Hepatocyte (in vitro differentiated cells): ENCODE data around the gene PIM3. TPM values are rescaled to one million over a fixed set of nuclear protein-coding genes. Genes with fewer than 3 reads are reported as not detected.
A peak's percentile ranks its signal among the peaks of the same experiment; 100 is the strongest.

Experiments used
- DNase-seq: peaks from one replicate; pipeline ENCODE4 v3.0.0-alpha.2; 2016; ENCODE audit warnings: low spot score
- H2AFZ ChIP-seq: fragments of 200-600 bp; sonication (generic); 2 replicates; pipeline ENCODE4 v1.6.0; 2016; ENCODE audit warnings: antibody characterized with exemption, mild to moderate bottlenecking
- H3K27ac ChIP-seq: fragments of 200-600 bp; sonication (generic); 2 replicates; pipeline ENCODE4 v1.5.1; 2016; ENCODE audit warnings: mild to moderate bottlenecking
- H3K27me3 ChIP-seq: fragments of 200-600 bp; sonication (generic); 2 replicates; pipeline ENCODE4 v1.6.1; 2016
- H3K36me3 ChIP-seq: fragments of 200-600 bp; sonication (generic); replicated peaks from 2 replicates; pipeline ENCODE4 v1.5.1; 2016; ENCODE audit warnings: low read depth; ENCODE audit not compliant: insufficient read depth
- H3K4me1 ChIP-seq: fragments of 200-600 bp; sonication (generic); 2 replicates; pipeline ENCODE4 v1.5.1; 2016; ENCODE audit warnings: mild to moderate bottlenecking, moderate library complexity; ENCODE audit not compliant: insufficient read depth
- H3K4me2 ChIP-seq: fragments of 200-600 bp; sonication (generic); 2 replicates; pipeline ENCODE4 v1.6.0; 2016
- H3K4me3 ChIP-seq: fragments of 200-600 bp; sonication (generic); 2 replicates; pipeline ENCODE4 v1.5.1; 2016; ENCODE audit warnings: mild to moderate bottlenecking
- H3K79me2 ChIP-seq: fragments of 200-600 bp; sonication (generic); 2 replicates; pipeline ENCODE4 v1.6.0; 2017; ENCODE audit warnings: mild to moderate bottlenecking
- H3K9me2 ChIP-seq: fragments of 200-600 bp; sonication (generic); replicated peaks from 2 replicates; pipeline ENCODE4 v1.6.0; 2017; ENCODE audit warnings: mild to moderate bottlenecking; ENCODE audit not compliant: insufficient read depth
- H3K9me3 ChIP-seq: fragments of 200-600 bp; sonication (generic); 2 replicates; pipeline ENCODE4 v1.5.1; 2016; ENCODE audit warnings: low read depth, mild to moderate bottlenecking
- H4K20me1 ChIP-seq: fragments of 200-600 bp; sonication (generic); 2 replicates; pipeline ENCODE4 v1.6.0; 2016; ENCODE audit warnings: mild to moderate bottlenecking; ENCODE audit not compliant: insufficient read depth, poor library complexity, severe bottlenecking
- EZH2 ChIP-seq: fragments of 200-600 bp; sonication (generic); IDR thresholded peaks from 2 replicates; pipeline ENCODE4 v1.6.1; 2016; ENCODE audit warnings: antibody characterized with exemption, mild to moderate bottlenecking, borderline replicate concordance
- EZH2phosphoT487 ChIP-seq: fragments of 200-600 bp; sonication (generic); IDR thresholded peaks from one replicate; pipeline ENCODE4 v1.6.1; 2018; ENCODE audit warnings: antibody characterized with exemption, mild to moderate bottlenecking, low read depth, moderate library complexity; ENCODE audit not compliant: unreplicated experiment, severe bottlenecking
- WGBS: methylation state at CpG from one replicate; pipeline ENCODE4 v1.1.6; 2016; ENCODE audit warnings: low lambda C conversion rate; ENCODE audit errors: missing lambda C conversion rate; 5-methylcytosine and 5-hydroxymethylcytosine counted together
- polyA plus RNA-seq: library from polyadenylated mRNA; unstranded; fragments of >200 nt; fragmentation: Nextera tagmentation; extraction: Ambion mirVana; gene quantifications from 2 replicates; pipeline ENCODE4 v1.2.1, GENCODE V29; 2016
- total RNA-seq: library from RNA; depleted of rRNA; stranded (reverse); fragments of >200 nt; gene quantifications from 2 replicates; pipeline ENCODE4 v1.2.3, GENCODE V29; 2014
- TF ChIP-seq, protein P1 (sequence below): fragments of 200-600 bp; sonication (generic); IDR thresholded peaks from 2 replicates; pipeline ENCODE4 v1.5.1; 2016; ENCODE audit warnings: antibody characterized with exemption, mild to moderate bottlenecking; ENCODE audit not compliant: poor library complexity

The PIM3 gene
- total and polyA plus RNA-seq, 2 experiments from 2014 or later = 81.1 to 138 TPM

DNA sequence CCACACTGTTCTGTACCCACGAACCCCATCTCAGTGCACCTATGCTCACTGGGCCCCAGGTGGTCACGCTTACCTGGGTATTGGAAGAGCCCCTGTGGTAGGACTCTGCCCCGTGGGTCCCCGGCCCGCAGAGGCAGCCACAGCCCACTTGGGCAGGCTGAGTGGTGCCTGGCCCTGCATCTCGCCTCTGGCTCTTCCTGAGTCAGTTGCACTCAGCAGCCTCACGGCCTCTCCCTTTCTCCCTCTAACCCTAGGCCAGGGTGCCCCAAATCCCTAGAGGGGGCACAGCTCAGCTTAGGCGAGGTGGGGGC lies 32.4 kb upstream of the PIM3 start:
- no peaks in the 10 kb centered on the region for H3K9me2 ChIP-seq
- H3K79me2 ChIP-seq = no peaks in the 10 kb centered on the region
- H3K9me3 ChIP-seq = no peaks in the 10 kb centered on the region
- DNase-seq = no peak
- TF ChIP-seq, protein P1, sequence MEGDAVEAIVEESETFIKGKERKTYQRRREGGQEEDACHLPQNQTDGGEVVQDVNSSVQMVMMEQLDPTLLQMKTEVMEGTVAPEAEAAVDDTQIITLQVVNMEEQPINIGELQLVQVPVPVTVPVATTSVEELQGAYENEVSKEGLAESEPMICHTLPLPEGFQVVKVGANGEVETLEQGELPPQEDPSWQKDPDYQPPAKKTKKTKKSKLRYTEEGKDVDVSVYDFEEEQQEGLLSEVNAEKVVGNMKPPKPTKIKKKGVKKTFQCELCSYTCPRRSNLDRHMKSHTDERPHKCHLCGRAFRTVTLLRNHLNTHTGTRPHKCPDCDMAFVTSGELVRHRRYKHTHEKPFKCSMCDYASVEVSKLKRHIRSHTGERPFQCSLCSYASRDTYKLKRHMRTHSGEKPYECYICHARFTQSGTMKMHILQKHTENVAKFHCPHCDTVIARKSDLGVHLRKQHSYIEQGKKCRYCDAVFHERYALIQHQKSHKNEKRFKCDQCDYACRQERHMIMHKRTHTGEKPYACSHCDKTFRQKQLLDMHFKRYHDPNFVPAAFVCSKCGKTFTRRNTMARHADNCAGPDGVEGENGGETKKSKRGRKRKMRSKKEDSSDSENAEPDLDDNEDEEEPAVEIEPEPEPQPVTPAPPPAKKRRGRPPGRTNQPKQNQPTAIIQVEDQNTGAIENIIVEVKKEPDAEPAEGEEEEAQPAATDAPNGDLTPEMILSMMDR = no peak
- no peak for TF ChIP-seq EZH2phosphoT487
- TF ChIP-seq EZH2 = no peak
- no peaks in the 10 kb centered on the region for H3K27me3 ChIP-seq
- no peak overlapping the region for H2AFZ ChIP-seq
- H3K36me3 ChIP-seq = no peaks in the 10 kb centered on the region
- no peak overlapping the region for H3K27ac ChIP-seq
- H3K4me3 ChIP-seq = no peak overlapping the region
- peaks cover 5% of the 10 kb centered on the region for H3K4me1 ChIP-seq
- 93% methylated on average over 7 of the region's 8 CpGs for WGBS
- no peak overlapping the region for H3K4me2 ChIP-seq
- H4K20me1 ChIP-seq = no peaks in the 10 kb centered on the region

DNA sequence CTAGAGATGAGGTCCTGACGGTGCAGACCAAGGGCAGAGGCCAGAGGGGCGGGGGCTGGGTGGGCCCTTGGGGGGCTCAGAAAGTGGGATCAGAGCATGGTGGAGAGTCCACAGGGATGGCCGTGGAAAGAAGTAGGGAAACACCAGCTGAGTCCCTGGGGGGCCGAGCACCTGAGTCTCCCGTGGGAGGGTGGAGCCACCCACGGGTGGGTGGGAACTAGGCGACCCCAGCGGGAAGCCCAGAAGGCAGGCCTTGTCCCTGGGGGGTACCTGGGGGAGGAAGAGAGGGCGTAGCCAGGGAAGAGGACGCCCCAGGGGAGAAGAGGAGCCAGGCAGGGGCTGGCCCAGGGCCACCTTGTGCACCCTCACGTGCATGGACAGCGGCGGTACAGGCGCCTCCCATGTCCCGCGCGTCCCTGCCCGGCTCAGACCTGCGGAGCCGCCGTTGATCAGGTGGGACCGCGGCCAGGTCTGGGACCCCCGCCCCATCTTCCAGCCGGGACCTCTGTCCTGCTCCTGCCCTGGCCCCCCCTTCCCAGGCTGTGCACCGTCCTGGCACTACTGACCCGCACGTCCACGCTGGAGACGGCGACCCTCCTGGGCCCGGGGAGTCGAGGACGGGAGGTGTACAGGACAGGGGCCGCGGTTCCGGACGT lies 31.9 kb upstream of the PIM3 start:
- Histone ChIP-seq H3K36me3 (no peaks in the 10 kb centered on the region), H3K4me1 (peaks cover 5% of the 10 kb centered on the region), H3K9me2 (no peaks in the 10 kb centered on the region), H2AFZ (no peak overlapping the region), H4K20me1 (no peaks in the 10 kb centered on the region), H3K27ac (no peak overlapping the region), H3K4me2 (peak overlapping the region; percentile 75), H3K9me3 (no peaks in the 10 kb centered on the region), H3K4me3 (no peak overlapping the region), H3K79me2 (no peaks in the 10 kb centered on the region), H3K27me3 (no peaks in the 10 kb centered on the region)
- TF ChIP-seq EZH2 = no peak
- no peak for TF ChIP-seq EZH2phosphoT487
- TF ChIP-seq, protein P1 = no peak
- no peak for DNase-seq
- WGBS = 75% methylated on average over 30 of the region's 38 CpGs

DNA sequence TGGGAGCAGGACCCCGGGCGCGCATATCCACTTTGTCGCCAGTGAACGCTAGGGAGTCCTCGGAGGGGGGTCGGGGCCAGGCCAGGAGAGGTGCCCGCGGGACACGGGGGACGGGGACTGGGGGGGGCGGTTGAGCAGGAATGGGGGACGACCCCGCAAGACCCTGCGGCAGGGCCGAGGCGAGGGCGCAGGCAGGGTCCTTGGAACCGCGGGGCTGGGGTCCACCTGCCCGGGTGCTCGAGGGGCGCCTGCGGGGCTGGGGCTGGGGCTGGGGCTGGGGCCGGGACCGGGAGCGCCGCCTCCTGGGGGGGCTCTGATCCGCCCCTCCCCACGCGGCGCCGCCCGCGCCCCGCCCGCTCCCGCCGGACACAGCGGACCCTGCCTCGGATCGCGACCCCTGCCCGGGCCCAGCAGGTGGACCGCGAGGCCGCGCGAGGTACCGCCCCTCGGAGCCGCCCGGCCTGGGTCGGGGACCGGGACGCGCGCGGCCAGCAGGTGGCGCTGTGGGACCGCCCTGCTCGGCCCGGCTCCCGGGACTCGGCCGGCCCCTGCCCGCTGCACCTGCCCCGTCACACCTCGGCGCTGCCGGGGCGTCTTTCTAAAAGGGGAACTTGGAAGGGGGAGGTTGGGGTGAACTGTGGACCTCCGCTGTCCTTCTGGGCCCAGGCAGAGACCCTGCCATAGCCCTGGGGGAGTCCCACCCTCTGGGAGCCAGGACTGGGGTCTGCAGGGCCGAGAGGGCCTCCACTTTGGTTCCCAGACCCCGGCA lies 31.2 kb upstream of the PIM3 start:
- 14% methylated on average over 33 of the region's 75 CpGs for WGBS

More for the DNA sequence above, 31.2 kb upstream of the PIM3 start:
- H3K4me3 ChIP-seq = no peak overlapping the region
- DNase-seq = peak; percentile 85
- no peak overlapping the region for H3K27ac ChIP-seq
- no peaks in the 10 kb centered on the region for H4K20me1 ChIP-seq
- peak overlapping the region; percentile 75 for H3K4me2 ChIP-seq
- H3K36me3 ChIP-seq = no peaks in the 10 kb centered on the region
- H3K79me2 ChIP-seq = no peaks in the 10 kb centered on the region
- TF ChIP-seq, protein P1 = peak; percentile 61
- TF ChIP-seq EZH2phosphoT487 = no peak
- no peak overlapping the region for H2AFZ ChIP-seq
- H3K9me3 ChIP-seq = no peaks in the 10 kb centered on the region
- no peaks in the 10 kb centered on the region for H3K27me3 ChIP-seq
- H3K9me2 ChIP-seq = no peaks in the 10 kb centered on the region
- peaks cover 8% of the 10 kb centered on the region for H3K4me1 ChIP-seq
